Renal pelvis (tissue), 4 donors: ENCODE measurements around the gene SORBS2. TPM values are rescaled to one million over a fixed set of nuclear protein-coding genes. Genes with fewer than 3 reads are reported as not detected.
"Not testable (repeated sequence)": the region's sequence is repeated elsewhere in the genome, so short reads cannot be mapped to it uniquely, and the experiment has no call there.

Experiments used
- DNase-seq: peaks from one replicate; pipeline ENCODE4 v3.0.0-alpha.2; 2013
- polyA plus RNA-seq, 3 donors: library from polyadenylated mRNA; unstranded; fragments of 120-200 nt; gene quantifications; one replicate each; pipeline ENCODE4 v1.2.1, GENCODE V29; 2013; ENCODE audit not compliant: insufficient read length in 3 of 3

SORBS2 gene
- polyA plus RNA-seq, 3 donors: 64.0 to 83.9 (median 79.5) TPM

DNA sequence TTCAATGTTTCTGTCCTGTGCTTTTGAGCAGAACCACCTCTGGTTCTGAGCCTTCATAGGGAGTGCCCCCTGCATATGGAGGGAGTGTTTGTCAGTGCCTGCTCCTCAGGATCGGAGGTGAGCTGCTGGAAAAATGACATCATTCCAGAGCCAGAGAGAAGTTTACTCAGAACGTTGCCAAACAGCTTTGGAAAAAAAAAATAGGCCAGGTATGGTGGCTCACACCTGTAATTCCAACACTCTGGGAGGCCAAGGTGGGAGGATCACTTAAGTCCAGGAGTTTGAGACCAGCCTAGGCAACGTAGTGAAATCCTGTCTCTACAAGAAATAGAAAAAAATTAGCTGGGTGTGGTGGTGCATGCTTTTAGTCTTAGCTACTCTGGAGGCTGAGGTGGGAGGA, 249.5 kb downstream of the SORBS2 start:
- DNase-seq: no peak

DNA sequence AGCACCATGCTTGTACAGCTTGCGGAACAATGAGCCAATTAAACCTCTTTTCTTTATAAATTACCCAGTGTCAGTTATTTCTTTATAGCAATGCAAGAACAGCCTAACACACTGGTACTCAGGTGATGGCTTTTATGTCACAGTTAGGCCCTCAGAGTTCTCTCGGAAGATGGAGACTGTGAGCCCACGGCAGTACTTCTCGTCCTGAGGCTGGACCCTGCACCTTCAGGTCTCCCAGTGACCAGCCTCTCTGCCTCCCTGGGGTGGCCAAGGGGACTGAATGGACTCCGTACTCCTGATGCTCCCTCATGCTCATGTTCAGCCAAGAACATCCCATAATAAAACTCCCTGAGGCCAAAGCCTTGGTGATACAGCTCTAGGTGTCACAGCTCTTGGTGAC, 251.7 kb downstream of the SORBS2 start:
- no peak for DNase-seq

DNA sequence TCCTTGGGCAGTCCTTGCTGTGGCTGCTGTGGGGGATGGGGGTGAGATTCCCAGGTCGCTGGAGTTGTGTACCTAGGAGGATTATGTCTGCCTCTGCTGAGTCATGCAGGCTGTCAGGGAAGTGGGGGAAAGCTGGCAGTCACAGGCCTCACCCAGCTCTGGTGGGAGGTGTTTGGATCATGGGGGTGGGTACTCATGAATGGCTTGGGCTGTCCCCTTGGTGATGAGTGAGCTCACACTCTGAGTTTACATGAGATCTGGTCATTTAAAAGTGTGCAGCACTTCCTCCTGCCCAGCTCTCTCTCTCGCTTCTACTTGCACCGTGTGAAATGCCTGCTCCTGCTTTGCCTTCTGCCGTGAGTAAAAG, 252.1 kb downstream of the SORBS2 start:
- no peak for DNase-seq

DNA sequence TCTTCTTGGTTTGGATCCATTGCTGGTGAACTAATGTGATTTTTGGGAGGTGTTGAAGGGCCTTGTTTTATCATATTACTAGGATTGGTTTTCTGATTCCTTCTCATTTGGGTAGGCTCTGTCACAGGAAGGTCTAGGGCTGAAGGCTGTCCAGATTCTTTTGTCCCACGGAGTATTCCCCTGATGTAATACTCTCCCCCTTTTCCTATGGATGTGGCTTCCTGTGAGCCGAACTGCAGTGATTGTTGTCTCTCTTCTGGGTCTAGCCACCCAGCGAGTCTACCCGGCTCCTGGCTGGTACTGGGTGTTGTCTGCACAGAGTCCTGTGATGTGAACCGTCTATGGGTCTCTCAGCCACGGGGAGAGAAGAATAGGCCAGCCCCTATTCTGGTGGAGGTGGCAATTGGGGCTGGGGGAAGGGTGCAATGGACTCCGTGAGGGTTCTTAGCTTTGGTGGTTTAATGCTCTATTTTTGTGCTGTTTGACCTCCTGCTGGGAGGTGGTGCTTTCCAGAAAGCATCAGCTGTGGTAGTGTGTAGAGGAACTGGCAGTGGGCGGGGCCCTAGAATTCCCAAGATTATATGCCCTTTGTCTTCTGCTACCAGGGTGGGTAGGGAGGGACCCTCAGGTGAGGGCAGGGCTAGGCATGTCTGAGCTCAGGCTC, 252.6 kb downstream of the SORBS2 start:
- DNase-seq: not testable (repeated sequence)

DNA sequence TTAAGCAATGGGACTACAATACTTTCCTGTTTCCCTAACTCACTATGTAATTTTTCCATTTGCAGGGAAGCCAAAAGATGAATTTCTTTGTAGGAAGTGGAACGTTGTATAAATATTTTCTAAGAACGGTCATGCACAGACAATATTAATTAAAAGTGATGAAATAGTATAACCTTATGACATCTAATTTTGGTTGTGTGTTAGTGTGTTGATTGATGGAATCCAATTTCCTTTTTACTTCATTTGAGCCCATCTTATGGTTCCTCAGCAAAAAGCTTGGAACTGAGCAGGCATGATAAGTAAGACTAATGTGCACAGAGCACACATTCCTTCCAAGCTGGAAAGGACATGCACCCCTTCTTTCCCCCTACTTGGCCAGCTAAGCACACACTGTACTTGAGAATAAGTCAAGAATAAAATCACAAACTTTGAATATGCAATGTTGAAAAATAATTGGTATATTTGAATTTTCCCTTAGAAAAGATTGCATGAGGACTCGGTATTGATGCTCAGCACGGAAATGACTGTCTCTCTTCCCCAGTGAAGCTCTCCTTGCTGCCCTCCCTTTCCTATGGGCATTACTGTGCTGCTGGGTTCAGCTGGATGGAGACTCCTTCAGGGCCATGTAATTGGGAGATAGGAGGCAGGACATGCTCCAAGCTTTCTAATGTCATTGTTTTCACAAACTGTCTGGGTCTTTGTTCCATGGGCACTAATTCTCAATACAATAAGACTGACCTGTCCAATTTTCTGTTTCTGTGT, 257.4 kb downstream of the SORBS2 start:
- no peak for DNase-seq

DNA sequence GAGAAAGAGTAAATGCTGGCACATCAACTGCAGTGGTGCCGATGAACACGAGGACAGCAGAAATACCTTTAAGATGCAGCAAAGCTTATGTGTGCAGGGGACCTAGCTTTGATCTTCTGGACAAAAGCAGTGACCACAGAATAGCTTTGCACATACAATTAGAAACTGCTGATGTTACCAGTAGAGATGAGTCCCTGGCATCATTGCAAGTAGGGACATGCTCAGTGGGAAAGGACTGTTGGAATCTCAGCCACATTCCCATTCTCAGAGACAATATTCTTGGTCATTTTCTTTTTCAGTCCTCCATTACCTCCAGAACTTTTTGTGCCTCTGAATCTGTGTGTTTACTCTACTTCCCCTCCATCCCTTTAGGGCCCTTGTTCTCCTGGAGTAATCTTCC, 259.7 kb downstream of the SORBS2 start:
- DNase-seq: no peak

DNA sequence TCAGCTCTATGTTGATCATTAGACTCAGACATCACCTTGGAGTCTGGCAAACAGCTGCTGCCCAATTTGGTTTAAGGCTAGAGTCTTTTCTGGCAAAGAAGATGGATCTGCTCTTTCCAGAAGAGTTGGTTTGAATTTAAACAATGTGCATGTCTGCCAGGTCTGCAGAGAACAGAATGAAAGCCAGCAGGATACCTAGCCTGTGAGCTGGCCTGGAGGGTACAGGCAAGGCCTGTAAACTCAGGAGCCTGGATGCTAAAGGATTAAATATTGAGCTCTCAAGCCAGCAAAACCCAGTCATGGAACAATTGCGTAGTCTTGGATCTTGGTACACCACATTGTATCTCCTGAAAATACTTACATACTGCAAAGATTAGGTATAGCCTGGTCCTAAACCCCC, 261.1 kb downstream of the SORBS2 start:
- no peak for DNase-seq

DNA sequence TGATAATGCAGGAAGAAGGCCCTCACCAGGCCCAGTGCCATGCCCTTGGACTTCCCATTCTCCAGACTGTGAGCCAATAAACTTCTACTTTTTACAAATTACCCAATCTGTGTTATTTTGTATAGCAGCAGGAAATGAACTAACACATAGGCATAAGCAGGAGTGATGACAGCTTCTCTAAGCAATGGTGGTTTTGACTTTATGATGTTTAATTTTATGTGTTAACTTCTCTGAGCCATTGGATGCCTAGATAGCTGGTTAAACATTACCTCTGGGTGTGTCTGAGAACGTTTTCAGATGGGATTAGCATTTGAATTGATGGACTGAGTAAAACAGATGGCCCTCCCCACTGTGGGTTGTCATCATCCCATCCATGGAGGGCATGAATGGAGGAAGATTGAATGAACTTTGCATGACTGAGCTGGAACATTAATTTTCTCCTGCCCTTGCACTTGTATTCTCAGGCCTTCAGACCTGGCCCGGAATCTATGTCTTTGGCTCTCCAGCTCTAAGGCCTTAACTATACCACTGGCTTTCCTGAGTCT, 262.8 kb downstream of the SORBS2 start:
- no peak for DNase-seq

DNA sequence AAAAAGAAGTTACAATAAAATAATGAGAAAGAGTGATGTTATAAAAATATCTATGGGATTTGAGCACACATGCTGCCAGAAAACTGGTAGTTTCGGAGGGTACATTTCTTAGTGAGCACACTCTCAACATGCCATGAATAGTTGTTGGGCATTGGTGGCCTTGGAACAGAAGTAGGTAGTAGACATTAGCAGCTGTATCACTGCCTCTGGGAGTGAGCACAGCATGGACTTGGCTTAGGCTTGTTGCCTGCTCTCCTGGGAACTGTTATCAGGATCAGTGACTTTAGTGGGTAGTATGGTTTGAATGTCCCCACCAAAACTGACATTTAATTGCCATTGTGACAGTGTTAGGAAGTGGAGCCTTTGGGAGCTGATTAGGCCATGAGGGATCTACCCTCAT, 263.4 kb downstream of the SORBS2 start:
- DNase-seq: no peak

DNA sequence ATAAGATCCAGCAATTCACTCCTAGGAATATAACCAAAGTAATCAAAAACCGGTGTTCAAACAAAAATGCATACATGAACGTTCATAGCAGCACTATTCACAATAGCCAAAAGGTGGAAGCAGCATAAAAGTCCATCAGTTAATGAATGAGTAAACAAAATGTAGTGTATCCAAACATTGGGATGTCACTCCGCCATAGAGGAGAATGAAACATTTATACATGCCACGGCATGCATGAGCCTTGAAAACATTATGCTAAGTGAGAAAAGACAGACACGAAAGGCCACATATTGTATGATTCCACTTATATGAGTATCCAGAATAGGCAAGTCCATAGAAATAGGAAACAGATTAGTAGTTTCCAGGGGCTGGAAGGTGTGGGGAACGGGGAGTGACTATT, 265.7 kb downstream of the SORBS2 start:
- DNase-seq: no peak

DNA sequence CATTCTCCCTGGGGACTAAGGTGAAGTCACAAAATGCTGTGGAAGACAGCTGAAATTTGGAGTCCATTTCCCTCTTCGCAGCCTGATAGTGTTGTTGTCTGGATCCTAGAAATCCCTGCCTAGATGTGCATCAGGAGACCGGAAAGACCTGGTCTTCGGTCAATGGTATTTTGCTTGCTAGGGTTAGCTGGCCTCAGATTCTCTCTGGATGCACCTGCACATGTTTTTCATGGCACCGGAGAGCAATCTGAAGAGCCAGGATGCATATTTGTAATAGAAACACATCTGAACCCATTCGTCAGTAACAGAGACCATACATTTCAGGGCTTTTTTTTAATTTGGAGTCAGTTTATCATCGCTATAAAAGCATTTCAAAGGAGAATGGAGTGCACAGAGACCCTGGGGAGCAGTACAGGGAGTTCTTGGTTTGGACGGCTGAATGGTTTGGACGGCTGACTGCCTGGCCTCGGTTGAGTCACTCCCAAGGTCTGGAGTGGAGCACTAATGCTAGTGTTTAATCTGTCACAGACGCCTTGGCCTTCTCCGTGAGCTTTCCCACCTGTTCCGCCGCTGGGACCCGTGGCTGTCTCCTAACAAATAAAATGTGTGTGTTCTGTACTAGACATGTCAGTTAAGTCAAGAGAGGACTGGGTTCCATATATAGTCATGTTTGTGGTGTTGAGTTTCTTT, 269.2 kb downstream of the SORBS2 start:
- peak; percentile 84 for DNase-seq

DNA sequence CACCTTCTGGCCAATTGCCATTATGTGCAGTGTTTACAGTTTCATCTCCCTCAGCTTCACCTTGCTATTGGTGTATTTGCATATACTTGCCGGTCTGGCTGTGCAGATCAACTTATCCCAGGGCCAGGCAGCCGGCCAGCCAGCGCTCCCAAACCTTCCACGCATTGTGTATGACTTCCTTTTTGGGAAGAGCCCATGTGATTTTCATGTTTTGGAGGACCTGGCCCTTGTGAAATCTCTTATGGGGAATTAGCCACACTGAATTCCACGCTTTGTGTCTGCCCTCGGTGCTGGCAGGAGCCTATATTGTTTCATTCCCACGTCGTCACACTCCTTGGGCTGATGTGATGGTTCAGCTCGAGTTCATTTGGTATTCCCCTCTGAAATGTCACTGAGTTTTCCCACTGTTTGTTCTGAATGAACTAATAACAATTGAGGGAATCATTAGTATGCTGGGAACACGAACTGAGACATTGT, 270.7 kb downstream of the SORBS2 start:
- DNase-seq: no peak

DNA sequence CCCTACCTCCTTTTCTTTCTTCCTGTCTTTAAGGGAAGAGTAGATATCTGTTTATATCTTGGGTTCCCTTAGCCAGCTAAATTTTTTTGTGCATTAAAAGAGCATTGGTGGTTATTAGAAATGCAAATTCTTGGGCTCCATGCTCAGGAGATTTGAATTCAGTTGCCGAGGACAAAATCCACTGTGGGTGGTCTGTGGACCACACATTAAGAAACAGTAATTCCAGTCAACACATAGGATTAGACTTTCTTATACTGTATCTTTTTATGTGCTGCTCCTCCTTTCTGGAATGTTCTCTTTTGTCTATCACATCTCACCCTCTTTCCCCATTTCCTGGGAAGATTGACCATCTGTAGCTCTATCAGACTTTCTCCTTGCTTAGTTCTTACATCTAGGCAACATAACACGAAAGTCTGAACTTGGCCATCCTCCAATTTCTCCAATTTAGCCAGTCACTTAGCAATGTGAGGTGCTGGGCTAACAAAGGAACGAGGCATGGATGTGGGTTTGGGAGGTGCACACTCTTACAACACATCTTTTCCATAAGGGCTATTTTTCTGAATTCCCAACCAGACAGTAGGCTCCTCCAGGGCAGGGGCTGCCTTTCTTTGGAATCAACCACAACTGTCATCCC, 271.4 kb downstream of the SORBS2 start:
- no peak for DNase-seq

DNA sequence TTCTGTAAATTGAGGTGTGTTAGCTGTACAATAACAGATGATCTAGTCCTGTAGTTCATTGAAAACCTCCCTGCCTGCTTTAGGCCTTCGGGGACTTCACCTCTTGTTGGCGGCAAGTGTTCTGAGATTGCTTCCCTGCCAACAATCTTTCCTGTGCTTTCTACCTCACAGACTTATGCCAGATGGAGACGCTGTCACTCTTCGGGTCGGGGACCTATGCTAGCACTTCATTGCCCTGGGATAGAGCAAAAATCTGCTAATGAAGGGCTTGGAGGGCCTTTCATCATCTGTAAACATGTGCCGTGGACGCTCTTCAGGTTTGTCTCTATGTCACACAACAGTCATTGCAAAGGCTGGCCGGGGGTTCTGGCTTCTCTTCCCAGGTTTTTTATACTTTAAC, 272.0 kb downstream of the SORBS2 start:
- DNase-seq: no peak

DNA sequence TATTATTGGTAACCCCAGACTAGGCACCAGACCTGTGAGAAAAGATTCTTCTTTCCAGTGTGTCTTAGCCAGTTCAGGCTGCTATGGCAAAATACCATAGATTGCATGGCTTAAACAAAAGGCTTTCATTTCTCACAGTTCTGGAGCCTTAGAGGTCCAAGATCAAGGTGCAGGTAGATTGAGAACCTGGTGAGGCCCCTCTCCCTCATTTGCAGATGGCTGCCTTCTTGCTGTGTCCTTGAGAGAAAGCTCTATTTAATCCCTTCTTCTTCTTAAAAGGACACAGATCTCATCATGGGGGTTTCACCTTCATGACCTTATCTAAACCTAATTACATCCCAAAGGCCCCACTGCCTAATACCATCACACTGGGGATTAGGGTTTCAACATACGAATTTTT, 273.2 kb downstream of the SORBS2 start:
- DNase-seq: no peak

DNA sequence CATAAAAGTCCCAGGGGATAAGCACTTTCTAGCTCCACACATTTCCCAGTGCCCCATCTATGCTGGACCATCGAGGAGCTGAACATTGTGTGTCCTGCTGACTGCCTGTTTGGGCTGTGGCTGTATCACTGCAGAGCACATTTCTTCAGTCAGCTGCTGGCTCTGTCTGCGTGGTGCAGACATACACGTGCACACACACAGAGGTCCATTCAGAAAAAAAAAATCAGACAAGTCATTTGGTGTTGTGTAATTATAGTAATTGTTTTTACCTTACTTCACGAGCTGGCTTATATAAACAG, 275.6 kb downstream of the SORBS2 start:
- no peak for DNase-seq

DNA sequence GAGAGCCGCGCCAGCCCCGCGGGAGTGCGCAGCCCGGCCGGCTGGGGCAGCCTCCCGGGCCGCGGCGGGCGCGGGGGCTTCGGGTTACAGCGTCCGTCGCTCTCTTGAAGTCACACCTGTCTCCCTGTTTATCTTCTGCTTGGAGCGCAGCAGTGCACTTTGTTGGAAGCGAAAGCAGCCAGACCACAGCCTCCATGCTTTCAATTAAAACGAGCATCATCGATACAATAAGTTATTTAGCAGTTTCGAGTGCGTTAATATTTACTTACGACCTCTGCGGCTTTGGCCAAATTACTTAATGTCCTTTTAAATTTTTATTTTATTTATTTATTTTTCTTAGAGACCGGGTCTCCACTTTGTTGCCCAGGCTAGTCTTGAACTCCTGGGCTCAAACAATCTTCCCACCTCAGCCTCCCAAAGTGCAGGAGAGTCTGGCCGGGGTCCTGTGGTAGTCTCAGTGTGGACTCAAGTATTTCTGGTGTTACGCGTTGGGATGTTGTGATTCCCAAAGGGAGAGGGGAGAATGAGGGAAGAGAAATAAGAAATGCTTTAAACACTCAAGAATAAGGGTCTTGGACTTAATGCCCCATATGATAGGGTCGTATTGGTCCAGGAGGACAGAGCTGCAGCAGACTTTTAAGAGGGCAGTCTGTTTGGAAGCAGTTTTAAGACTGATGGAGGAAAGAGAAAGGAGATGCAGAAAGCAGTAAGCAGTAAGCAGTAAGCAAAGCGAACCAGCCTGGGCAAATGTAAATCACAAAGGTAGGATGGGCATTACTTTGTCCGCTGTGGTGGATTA, 276.2 kb downstream of the SORBS2 start:
- peak; percentile 73 for DNase-seq
